Mucosa of descending colon (tissue), 3 donors: ENCODE measurements around the gene SLC35G1. TPM values are rescaled to one million over a fixed set of nuclear protein-coding genes. Genes with fewer than 3 reads are reported as not detected.

ENCODE experiments used
- ATAC-seq: fragments of 200-7000 bp; cut with Tn5 transposase; one replicate; pipeline ENCODE4 v1.9.1; 2020; ENCODE audit warnings: mild to moderate bottlenecking, moderate library complexity
- DNase-seq, 3 donors: peaks; one replicate each; pipeline ENCODE4 v3.0.0-alpha.2; 2020
- H3K36me3 ChIP-seq: fragments of 200-600 bp; one replicate; pipeline ENCODE4 v1.8.0; 2021; ENCODE audit warnings: low read depth, mild to moderate bottlenecking
- H3K4me1 ChIP-seq: fragments of 200-600 bp; one replicate; pipeline ENCODE4 v1.8.0; 2021; ENCODE audit warnings: low read depth, mild to moderate bottlenecking
- H3K4me3 ChIP-seq: fragments of 200-600 bp; one replicate; pipeline ENCODE4 v1.8.0; 2021; ENCODE audit warnings: mild to moderate bottlenecking
- H3K9me3 ChIP-seq: fragments of 200-600 bp; one replicate; pipeline ENCODE4 v1.8.0; 2021; ENCODE audit warnings: mild to moderate bottlenecking
- CTCF ChIP-seq: fragments of 200-600 bp; IDR thresholded peaks from one replicate; pipeline ENCODE4 v1.8.0; 2022; ENCODE audit warnings: antibody characterized with exemption, mild to moderate bottlenecking
- intact Hi-C, 2 donors: fragments of 100-400 bp; cut with DNase I in 1 of 2; cut with micrococcal nuclease in 1 of 2; formaldehyde crosslinking; loops; one replicate each; pipeline versions ENCODE4 v1.11.0 to v1.11.1; 2022; cut with DNase I, micrococcal nuclease
- total RNA-seq, 3 donors: library from RNA; stranded (reverse); fragmentation: NEBNext Ultra II Directional in 2 of 3; extraction: Animal tissue kit (Norgen Biotek cat#: 25700) in 2 of 3; gene quantifications; one replicate each; pipeline versions ENCODE4 v1.2.1 to v1.2.4, GENCODE V29; 2021 to 2023
- donor health status: DM: no; HTN: no; CAD: no; lungs with moderate emphysema.
- donor health status: DM: no; HTN: no; CAD: no.
- donor health status: DM: no; HTN: yes; CAD: no.

Gene SLC35G1
- total RNA-seq, 3 donors from 2014 or later, result 15.2 to 35.1 (median 17.3) TPM

GRCh38 chr10:93911866-93912265 lies 18.1 kb downstream of the SLC35G1 start:
- intact Hi-C loops, result no loop called here
- TF ChIP-seq CTCF, result no peak

GRCh38 chr10:93912444-93912843 lies 18.7 kb downstream of the SLC35G1 start:
- Histone ChIP-seq H3K4me1 (no peaks in the 10 kb centered on the region), H3K9me3 (no peaks in the 10 kb centered on the region), H3K4me3 (no peak overlapping the region), H3K36me3 (no peaks in the 10 kb centered on the region)
- TF ChIP-seq CTCF, result no peak
- no peak for ATAC-seq
- DNase-seq, result no peak
- intact Hi-C loops, result no loop called here

More at GRCh38 chr10:93911866-93912265, 18.1 kb downstream of the SLC35G1 start:
- Histone ChIP-seq H3K4me1 (no peaks in the 10 kb centered on the region), H3K9me3 (no peaks in the 10 kb centered on the region), H3K4me3 (no peak overlapping the region), H3K36me3 (no peaks in the 10 kb centered on the region)
- ATAC-seq (no peak), DNase-seq (no peak)

GRCh38 chr10:93913706-93914105 lies 19.9 kb downstream of the SLC35G1 start:
- Histone ChIP-seq H3K9me3 (no peaks in the 10 kb centered on the region), H3K36me3 (no peaks in the 10 kb centered on the region), H3K4me1 (no peaks in the 10 kb centered on the region), H3K4me3 (no peak overlapping the region)
- TF ChIP-seq CTCF, result no peak
- no peak for DNase-seq
- no peak for ATAC-seq
- intact Hi-C loops, result no loop called here

- DNase-seq (no peak), ATAC-seq (no peak)
- Histone ChIP-seq H3K4me3 (no peak overlapping the region), H3K36me3 (no peaks in the 10 kb centered on the region), H3K4me1 (no peaks in the 10 kb centered on the region), H3K9me3 (no peaks in the 10 kb centered on the region)
- intact Hi-C loops, result no loop called here
- no peak for TF ChIP-seq CTCF
Observed at GRCh38 chr10:93915598-93915997, 21.8 kb downstream of the SLC35G1 start.

- H3K9me3 ChIP-seq, result no peaks in the 10 kb centered on the region
- DNase-seq (no peak), ATAC-seq (peak; percentile 83)
- intact Hi-C loops, result no loop called here
- H3K36me3 ChIP-seq, result no peaks in the 10 kb centered on the region
- H3K4me1 ChIP-seq, result no peaks in the 10 kb centered on the region
- no peak overlapping the region for H3K4me3 ChIP-seq
- peak; percentile 10 for TF ChIP-seq CTCF
Observed at GRCh38 chr10:93916257-93917063, 22.7 kb downstream of the SLC35G1 start.
